Ovary (tissue), 10 donors: ENCODE data around the gene LIN52. TPM values are rescaled to one million over a fixed set of nuclear protein-coding genes. Genes with fewer than 3 reads are reported as not detected.

Experiments
- DNase-seq, 5 donors: peaks; one replicate each; pipeline ENCODE4 v3.0.0-alpha.2; 2019 to 2020
- H3K27ac ChIP-seq, 2 donors: fragments of 200-600 bp; one replicate each; pipeline versions ENCODE4 v1.5.1 to v1.8.0; 2019 to 2022
- H3K27me3 ChIP-seq: fragments of 200-600 bp; one replicate; pipeline ENCODE4 v1.8.0; 2022
- H3K36me3 ChIP-seq: fragments of 200-600 bp; sonication (generic); one replicate; pipeline ENCODE4 v1.5.1; 2019
- H3K4me1 ChIP-seq: one replicate; pipeline ENCODE4 v1.8.1; 2013; ENCODE audit warnings: mild to moderate bottlenecking, moderate library complexity; ENCODE audit not compliant: insufficient read depth
- H3K4me3 ChIP-seq: fragments of 200-600 bp; sonication (generic); one replicate; pipeline ENCODE4 v1.5.1; 2017
- H3K9me3 ChIP-seq, 2 donors: fragments of 200-600 bp in 1 of 2; sonication (generic) in 1 of 2; one replicate each; pipeline versions ENCODE4 v1.5.1 to v1.8.1; 2013 to 2019; ENCODE audit warnings: mild to moderate bottlenecking in 1 of 2, moderate library complexity in 1 of 2
- EP300 ChIP-seq: sonication (generic); formaldehyde crosslinking; IDR thresholded peaks from one replicate; pipeline ENCODE4 v1.6.1; 2017; ENCODE audit warnings: antibody characterized with exemption
- POLR2A ChIP-seq: fragments of 450-650 bp; IDR thresholded peaks from one replicate; pipeline ENCODE4 v1.6.1; 2017; ENCODE audit warnings: antibody characterized with exemption, mild to moderate bottlenecking, moderate library complexity
- WGBS, 3 donors: extraction: QIAGEN DNeasy Blood & Tissue Kit in 1 of 3; methylation state at CpG; one replicate each; pipeline versions ENCODE4 v1.1.5 to v1.1.7; 2013 to 2017; 5-methylcytosine and 5-hydroxymethylcytosine counted together
- intact Hi-C, 4 donors: fragments of 100-400 bp; cut with DNase I; formaldehyde crosslinking; loops; one replicate each; pipeline versions ENCODE4 v1.11.0 to v1.15.1; 2022 to 2023
- long read RNA-seq, 3 donors: library from polyadenylated mRNA in 2 of 3; unstranded in 2 of 3; transcript quantifications; one replicate each; pipeline ENCODE4 v2.0.0 and lab custom pipeline, GENCODE V29; 2021 to 2026
- polyA plus RNA-seq, 2 donors: library from polyadenylated mRNA; stranded (reverse); fragments of 200-250 nt in 1 of 2; fragments of 350-450 nt in 1 of 2; fragmentation: Illumina TruSeq in 1 of 2; extraction: RNeasy Lipid Tissue Mini Kit (QIAGEN cat#74804) in 1 of 2; gene quantifications; one replicate each; pipeline ENCODE4 v1.2.3, GENCODE V29; 2013 to 2014
- total RNA-seq, 7 donors: library from RNA; depleted of rRNA in 2 of 7; stranded (reverse); fragments of >200 nt in 2 of 7; fragmentation: NEBNext Ultra II Directional in 3 of 7; extraction: Animal tissue kit (Norgen Biotek cat#: 25700) in 3 of 7; gene quantifications; one replicate each; pipeline versions ENCODE4 v1.1.0 to v1.2.4, GENCODE V29; 2016 to 2023
- TF ChIP-seq, protein P1 (sequence below), 3 donors: fragments of 450-650 bp in 2 of 3; fragments of 200-600 bp in 1 of 3; IDR thresholded peaks; one replicate each; pipeline versions ENCODE4 v1.5.1 to v1.8.0; 2016 to 2022; ENCODE audit warnings: antibody characterized with exemption in 3 of 3, mild to moderate bottlenecking in 1 of 3
- donor health status: DM: no; HTN: no; CAD: no; lungs with moderate emphysema.
- donor health status: DM: no; HTN: no; CAD: no.
- donor health status: Bipolar disorder and iron deficiency.
- donor health status: DM: yes; HTN: yes; CAD: no.
- donor health status: DM: no; HTN: no; CAD: no.
- donor health status: DM: yes; HTN: yes; CAD: no.

The LIN52 gene, protein sequence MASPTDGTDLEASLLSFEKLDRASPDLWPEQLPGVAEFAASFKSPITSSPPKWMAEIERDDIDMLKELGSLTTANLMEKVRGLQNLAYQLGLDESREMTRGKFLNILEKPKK
- 10 to 100 TPM in 3 of 7 donors, 1 to 10 TPM in 4; 8.6 to 12.5 (median 10.0) TPM for total RNA-seq
- 10 to 100 TPM in 1 of 2 donors, 1 to 10 TPM in 1; 8.7 to 11.8 TPM for polyA plus RNA-seq
- long read RNA-seq, donor 1, transcript LIN52-205 (6 exons, 2,776 nt): major isoform, 110 of 151 reads
- long read RNA-seq, donor 1, partial matches to known transcripts: 9 of 151 reads
- long read RNA-seq, donor 1, other reads (novel, unspliced or antisense): 31 of 151 reads
- long read RNA-seq, donor 2, transcript LIN52-205 (6 exons, 2,776 nt): major isoform, 5 of 6 reads
- long read RNA-seq, donor 2, partial matches to known transcripts: 0 of 6 reads
- long read RNA-seq, donor 2, other reads (novel, unspliced or antisense): 0 of 6 reads
- long read RNA-seq, donor 3, transcript LIN52-205 (6 exons, 2,776 nt): major isoform, 7 of 11 reads
- long read RNA-seq, donor 3, partial matches to known transcripts: 0 of 11 reads
- long read RNA-seq, donor 3, other reads (novel, unspliced or antisense): 4 of 11 reads

DNA sequence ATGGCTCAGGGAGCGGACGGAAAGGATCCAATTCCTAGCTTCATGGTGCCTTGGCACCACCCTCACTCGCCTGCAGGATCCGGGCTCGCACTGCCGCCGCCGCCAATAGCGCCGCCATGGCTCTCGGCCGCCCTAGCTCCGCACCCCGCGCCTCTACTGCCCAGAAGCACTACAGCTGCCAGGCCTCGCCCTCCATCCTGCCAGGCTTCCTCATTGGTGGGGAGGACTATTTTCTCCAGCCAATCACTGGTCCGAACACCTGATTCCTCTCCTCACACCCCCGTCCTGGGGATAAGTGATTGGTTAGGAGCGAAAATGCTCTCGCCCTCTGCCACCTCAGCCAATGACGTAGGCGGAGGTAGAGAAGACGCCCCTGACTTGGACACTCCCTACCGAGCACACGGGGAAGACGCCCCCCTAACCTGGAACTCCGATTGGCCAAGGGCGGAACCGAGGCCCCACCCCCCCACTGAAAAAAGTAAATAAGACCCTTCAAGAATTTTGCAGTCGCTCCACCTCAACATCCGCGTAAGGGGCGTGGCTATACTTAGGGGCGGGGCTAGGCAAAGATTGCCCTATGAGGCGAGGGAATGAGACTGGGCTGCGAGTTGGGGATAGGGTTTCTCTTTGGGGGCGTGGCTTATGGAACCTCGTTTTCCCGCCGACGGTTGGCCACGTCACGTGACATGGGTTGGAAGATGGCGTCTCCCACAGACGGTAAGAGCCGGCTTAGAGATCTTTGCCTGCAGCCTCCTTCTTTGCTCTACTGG, at the start of gene LIN52, which contains the start of gene ALDH6A1:
Gene LIN52, plus strand, starts transcription at position 680 of the 770 bp plus-strand sequence. Its CDS starts 19 bp downstream, at position 699.
Gene ALDH6A1, minus strand, starts transcription at position 177 of the 770 bp plus-strand sequence. Its CDS starts 59 bp downstream, at position 118.
- TF ChIP-seq POLR2A: peak; percentile 99
- TF ChIP-seq EP300: peak; percentile 84
- TF ChIP-seq, protein P1, sequence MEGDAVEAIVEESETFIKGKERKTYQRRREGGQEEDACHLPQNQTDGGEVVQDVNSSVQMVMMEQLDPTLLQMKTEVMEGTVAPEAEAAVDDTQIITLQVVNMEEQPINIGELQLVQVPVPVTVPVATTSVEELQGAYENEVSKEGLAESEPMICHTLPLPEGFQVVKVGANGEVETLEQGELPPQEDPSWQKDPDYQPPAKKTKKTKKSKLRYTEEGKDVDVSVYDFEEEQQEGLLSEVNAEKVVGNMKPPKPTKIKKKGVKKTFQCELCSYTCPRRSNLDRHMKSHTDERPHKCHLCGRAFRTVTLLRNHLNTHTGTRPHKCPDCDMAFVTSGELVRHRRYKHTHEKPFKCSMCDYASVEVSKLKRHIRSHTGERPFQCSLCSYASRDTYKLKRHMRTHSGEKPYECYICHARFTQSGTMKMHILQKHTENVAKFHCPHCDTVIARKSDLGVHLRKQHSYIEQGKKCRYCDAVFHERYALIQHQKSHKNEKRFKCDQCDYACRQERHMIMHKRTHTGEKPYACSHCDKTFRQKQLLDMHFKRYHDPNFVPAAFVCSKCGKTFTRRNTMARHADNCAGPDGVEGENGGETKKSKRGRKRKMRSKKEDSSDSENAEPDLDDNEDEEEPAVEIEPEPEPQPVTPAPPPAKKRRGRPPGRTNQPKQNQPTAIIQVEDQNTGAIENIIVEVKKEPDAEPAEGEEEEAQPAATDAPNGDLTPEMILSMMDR (IDR thresholded peaks at IDR 0.05): peak in 2 of 3 donors; percentile 46 to 47
- 0 to 1% (median 0%) methylated on average over 46 of the region's 46 CpGs for WGBS, 3 donors
- intact Hi-C loops: no loop called here

DNA sequence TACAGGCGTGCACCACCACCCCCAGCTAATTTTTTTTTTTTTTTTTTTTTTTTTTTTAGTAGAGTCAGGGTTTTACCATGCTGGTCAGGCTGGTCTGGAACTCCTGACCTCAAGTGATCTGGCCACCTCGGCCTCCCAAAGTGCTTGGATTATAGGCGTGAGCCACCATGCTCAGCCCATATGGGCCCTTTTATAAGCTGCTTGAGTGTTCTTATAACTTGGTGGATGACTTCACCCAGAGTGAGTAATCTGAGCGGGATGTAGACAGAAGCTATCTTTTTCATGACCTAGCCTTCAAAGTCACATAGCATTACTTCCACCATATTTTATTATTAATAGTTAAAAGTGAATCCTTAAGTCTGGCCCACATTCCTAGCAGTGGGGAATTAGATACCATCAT, 49.2 kb upstream of the LIN52 start:
- no peaks in the 10 kb centered on the region for H3K36me3 ChIP-seq
- H3K4me1 ChIP-seq: no peaks in the 10 kb centered on the region
- intact Hi-C loops: no loop called here
- H3K9me3 ChIP-seq: no peaks in the 10 kb centered on the region
- no peak overlapping the region for H3K27ac ChIP-seq
- WGBS, 3 donors: 88 to 95% (median 92%) methylated on average over 4 of the region's 4 CpGs
- DNase-seq: no peak
- no peak overlapping the region for H3K4me3 ChIP-seq
- no peak for TF ChIP-seq POLR2A
- TF ChIP-seq EP300: no peak
- TF ChIP-seq, protein P1 (IDR thresholded peaks at IDR 0.05): no peak
- H3K27me3 ChIP-seq: no peaks in the 10 kb centered on the region

More for the DNA sequence above, at the start of gene LIN52, which contains the start of gene ALDH6A1:
- Histone ChIP-seq H3K9me3 (no peaks in the 10 kb centered on the region), H3K27me3 (no peaks in the 10 kb centered on the region), H3K4me3 (peak within 1 kb of the TSS; percentile 94), H3K4me1 (peaks cover 7% of the 10 kb centered on the region), H3K27ac (peak within 1 kb of the TSS; percentile 66 to 91), H3K36me3 (no peaks in the 10 kb centered on the region)
- DNase-seq: peak; percentile 100

DNA sequence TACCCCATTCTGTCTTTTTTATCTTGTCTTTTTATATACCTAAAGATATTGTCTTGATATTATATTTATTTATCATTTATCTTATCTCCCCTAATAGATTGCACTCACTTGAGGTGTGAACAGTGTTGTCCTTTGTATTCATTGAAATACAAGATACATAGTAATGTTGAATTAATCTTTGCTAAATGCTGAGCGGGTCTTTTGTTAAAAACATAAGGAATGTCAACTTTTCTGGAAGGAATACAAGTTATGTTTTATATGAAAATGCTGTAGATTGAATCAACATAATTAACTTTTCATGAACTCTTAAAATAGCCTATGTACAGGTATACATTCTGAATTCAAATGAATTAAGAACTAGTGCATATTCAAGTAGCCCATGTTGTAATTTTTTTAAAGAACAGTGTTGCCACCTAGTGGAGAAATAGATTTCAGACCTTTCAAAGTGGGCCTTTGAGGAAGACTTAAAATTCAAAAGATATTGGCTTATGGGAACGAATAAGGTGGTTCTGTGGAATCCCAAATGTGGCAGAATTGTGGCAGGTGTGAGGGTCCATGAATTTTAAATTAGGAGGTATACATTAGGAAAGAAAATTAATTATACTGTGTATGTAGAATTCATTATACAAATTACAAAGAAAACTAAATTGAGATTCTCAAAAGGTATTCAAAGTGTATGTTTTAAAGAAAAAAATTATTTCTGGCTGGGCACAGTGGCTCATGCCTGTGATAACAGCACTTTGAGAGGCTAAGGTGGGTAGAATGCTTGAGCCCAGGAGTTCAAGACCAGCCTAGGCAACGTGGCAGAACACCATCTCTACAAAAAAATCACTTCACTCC, 46.5 kb upstream of the LIN52 start:
- WGBS, 3 donors: 65 to 67% (median 66%) methylated on average over 3 of the region's 3 CpGs
- intact Hi-C loops: no loop called here
- no peak overlapping the region for H3K27ac ChIP-seq
- no peak overlapping the region for H3K4me3 ChIP-seq
- H3K36me3 ChIP-seq: no peaks in the 10 kb centered on the region
- DNase-seq: no peak
- no peaks in the 10 kb centered on the region for H3K9me3 ChIP-seq
- no peaks in the 10 kb centered on the region for H3K4me1 ChIP-seq
- TF ChIP-seq EP300: no peak
- TF ChIP-seq, protein P1 (IDR thresholded peaks at IDR 0.05): peak; percentile 42 to 60 (median 51)
- no peaks in the 10 kb centered on the region for H3K27me3 ChIP-seq
